ENCODE results near the gene ABCA1. TPM values are rescaled to one million over a fixed set of nuclear protein-coding genes. Genes with fewer than 3 reads are reported as not detected.

ABCA1 gene
- total RNA-seq, 4 donors from 2014 or later = 59.2 to 84.1 (median 80.5) TPM

DNA sequence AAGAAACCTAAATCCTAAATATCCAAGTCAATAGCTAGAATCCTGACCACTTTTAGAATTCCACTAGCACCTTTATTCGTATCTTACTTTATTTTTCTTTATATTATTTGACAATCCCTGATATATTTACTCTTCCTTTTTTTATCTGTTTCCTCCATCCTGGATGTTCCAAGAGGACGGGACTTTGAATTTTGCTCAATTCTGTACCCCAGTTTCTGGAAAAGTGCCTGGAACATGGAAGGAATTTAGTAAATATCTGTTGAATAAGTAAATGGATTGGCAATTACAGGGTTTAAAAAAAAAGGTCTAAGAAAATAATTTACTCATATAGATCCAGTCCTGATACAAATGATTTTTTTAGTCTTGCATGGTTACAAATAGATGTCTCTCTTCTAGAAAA is 181.7 kb downstream of the ABCA1 start:
- H3K27ac ChIP-seq = no peak overlapping the region
- DNase-seq (ENCODE audit: low spot score in 2 of 2) = no peak
- H3K4me3 ChIP-seq = no peak overlapping the region
- no peaks in the 10 kb centered on the region for H3K27me3 ChIP-seq
- peaks cover 0 to 5% (median 0%) of the 10 kb centered on the region in 3 donors for H3K36me3 ChIP-seq
- WGBS, 2 donors = 79 to 83% methylated on average over 2 of the region's 2 CpGs
- peaks cover 0 to 22% (median 1%) of the 10 kb centered on the region in 4 donors for H3K4me1 ChIP-seq
- no peaks in the 10 kb centered on the region for H3K9me3 ChIP-seq
- TF ChIP-seq POLR2A (IDR thresholded peaks at IDR 0.05) (no peak), EP300 (IDR thresholded peaks at IDR 0.05) (no peak)
- TF ChIP-seq, protein P1, sequence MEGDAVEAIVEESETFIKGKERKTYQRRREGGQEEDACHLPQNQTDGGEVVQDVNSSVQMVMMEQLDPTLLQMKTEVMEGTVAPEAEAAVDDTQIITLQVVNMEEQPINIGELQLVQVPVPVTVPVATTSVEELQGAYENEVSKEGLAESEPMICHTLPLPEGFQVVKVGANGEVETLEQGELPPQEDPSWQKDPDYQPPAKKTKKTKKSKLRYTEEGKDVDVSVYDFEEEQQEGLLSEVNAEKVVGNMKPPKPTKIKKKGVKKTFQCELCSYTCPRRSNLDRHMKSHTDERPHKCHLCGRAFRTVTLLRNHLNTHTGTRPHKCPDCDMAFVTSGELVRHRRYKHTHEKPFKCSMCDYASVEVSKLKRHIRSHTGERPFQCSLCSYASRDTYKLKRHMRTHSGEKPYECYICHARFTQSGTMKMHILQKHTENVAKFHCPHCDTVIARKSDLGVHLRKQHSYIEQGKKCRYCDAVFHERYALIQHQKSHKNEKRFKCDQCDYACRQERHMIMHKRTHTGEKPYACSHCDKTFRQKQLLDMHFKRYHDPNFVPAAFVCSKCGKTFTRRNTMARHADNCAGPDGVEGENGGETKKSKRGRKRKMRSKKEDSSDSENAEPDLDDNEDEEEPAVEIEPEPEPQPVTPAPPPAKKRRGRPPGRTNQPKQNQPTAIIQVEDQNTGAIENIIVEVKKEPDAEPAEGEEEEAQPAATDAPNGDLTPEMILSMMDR (IDR thresholded peaks at IDR 0.05) = no peak

DNA sequence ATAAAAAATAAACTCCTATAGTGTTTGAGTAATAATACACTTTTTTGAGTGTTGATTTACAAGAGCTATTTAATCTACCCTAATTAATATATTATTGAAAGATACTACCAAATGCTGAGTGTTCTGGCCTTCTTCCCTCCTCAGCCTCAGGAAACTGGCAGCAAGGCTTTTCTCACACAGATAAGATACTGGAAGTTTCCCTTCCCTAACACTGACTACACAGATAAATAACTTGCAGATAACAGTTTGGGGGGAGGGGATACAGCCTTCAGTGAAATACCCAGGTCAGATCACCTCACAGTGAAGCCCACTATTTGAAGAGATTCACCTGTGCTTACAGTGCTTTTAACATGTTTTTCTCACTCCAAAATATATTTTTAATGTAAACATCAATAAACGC is 182.1 kb downstream of the ABCA1 start:
- Histone ChIP-seq H3K27me3 (no peaks in the 10 kb centered on the region), H3K4me1 (peaks cover 0 to 22% (median 1%) of the 10 kb centered on the region in 4 donors), H3K9me3 (no peaks in the 10 kb centered on the region), H3K4me3 (no peak overlapping the region), H3K36me3 (peaks cover 0 to under 1% (median 0%) of the 10 kb centered on the region in 3 donors), H3K27ac (no peak overlapping the region)
- no peak for DNase-seq (ENCODE audit: low spot score in 2 of 2)
- WGBS, 2 donors = 80 to 82% methylated on average over 1 of the region's 1 CpG
- TF ChIP-seq, protein P1 (IDR thresholded peaks at IDR 0.05) = no peak
- TF ChIP-seq POLR2A (IDR thresholded peaks at IDR 0.05) (no peak), EP300 (IDR thresholded peaks at IDR 0.05) (no peak)

DNA sequence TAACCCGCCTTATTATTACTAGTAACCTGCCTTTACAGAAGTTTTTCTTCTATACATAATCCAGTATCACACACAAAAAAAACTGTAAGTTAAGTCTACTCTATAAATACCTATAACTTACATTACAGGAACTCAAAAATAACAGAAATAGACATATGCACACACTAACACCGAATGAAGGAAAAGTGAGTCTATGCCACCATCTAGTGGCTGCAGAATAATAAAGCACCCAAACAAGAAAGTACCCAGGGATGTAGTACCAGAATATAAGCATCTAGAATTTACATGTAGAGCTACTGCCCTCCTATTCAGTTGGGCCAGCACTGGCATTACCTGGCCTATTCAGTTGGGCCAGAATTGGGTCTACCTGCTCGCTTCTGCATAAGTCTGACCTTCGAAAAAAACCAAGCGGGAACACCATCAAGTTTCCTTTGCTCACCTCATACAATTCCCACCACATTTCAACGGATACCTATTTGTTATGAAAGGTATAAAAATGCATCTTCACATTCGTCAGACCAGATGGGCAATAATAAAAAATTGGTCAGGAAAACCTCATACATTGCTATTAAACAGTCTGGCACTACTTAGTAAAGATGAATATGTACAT is 184.5 kb downstream of the ABCA1 start:
- Histone ChIP-seq H3K36me3 (no peaks in the 10 kb centered on the region), H3K27ac (no peak overlapping the region), H3K9me3 (no peaks in the 10 kb centered on the region), H3K4me3 (no peak overlapping the region), H3K27me3 (no peaks in the 10 kb centered on the region), H3K4me1 (peaks cover 0 to 9% (median 0%) of the 10 kb centered on the region in 4 donors)
- TF ChIP-seq, protein P1 (IDR thresholded peaks at IDR 0.05) = peak; percentile 58 to 74 (median 69)
- TF ChIP-seq POLR2A (IDR thresholded peaks at IDR 0.05) = no peak
- DNase-seq (ENCODE audit: low spot score in 2 of 2) = no peak
- WGBS, 2 donors = 31 to 32% methylated on average over 7 of the region's 7 CpGs

DNA sequence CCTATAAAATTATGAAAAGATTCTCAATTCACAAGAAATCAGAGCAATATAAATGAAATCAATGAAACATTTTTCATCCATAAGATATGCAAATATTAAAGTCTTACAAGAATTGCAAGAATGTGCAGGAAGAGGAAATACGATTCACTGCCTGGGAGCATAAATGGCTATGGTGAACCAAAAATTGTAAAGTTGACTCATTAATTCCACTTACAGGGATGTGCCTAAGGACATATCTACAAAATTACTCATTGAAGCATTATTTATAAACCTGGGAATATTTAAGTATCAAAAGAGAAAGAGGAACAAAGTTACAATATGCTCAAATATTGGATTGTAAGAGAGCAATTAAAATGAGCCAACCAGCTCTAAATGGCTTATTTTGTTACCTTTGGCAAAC is 187.3 kb downstream of the ABCA1 start:
- TF ChIP-seq, protein P1 (IDR thresholded peaks at IDR 0.05) = no peak
- TF ChIP-seq EP300 (IDR thresholded peaks at IDR 0.05) = no peak
- TF ChIP-seq POLR2A (IDR thresholded peaks at IDR 0.05) = no peak
- H3K4me1 ChIP-seq = no peaks in the 10 kb centered on the region
- no peak overlapping the region for H3K27ac ChIP-seq
- H3K27me3 ChIP-seq = no peaks in the 10 kb centered on the region
- no peak overlapping the region for H3K4me3 ChIP-seq
- H3K36me3 ChIP-seq = no peaks in the 10 kb centered on the region
- DNase-seq (ENCODE audit: low spot score in 2 of 2) = no peak
- no peaks in the 10 kb centered on the region for H3K9me3 ChIP-seq
- WGBS, 2 donors = 33 to 38% methylated on average over 1 of the region's 1 CpG

DNA sequence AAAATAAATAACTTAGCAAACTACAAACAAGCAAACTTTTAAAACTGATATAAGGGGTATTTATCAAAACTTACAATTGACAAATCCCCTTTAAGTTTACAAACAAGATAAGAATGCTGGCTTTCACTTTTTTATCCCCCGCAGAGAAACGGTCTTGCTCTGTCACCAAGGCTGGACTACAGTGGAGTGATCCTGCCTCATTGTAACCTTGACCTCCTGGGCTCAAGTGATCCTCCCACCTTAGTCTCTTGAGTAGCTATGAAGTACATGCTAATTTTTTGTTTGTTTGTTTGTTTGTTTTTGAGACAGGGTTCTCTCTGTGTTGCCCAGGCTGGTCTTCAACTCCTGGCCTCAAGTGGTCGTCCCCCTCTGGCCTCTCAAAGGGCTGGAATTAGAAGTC is 189.5 kb downstream of the ABCA1 start:
- Histone ChIP-seq H3K4me3 (no peak overlapping the region), H3K9me3 (no peaks in the 10 kb centered on the region), H3K27ac (no peak overlapping the region), H3K4me1 (no peaks in the 10 kb centered on the region), H3K27me3 (no peaks in the 10 kb centered on the region), H3K36me3 (no peaks in the 10 kb centered on the region)
- no peak for TF ChIP-seq POLR2A (IDR thresholded peaks at IDR 0.05)
- TF ChIP-seq, protein P1 (IDR thresholded peaks at IDR 0.05) = no peak
- no peak for TF ChIP-seq EP300 (IDR thresholded peaks at IDR 0.05)
- WGBS, 2 donors = 56 to 62% methylated on average over 3 of the region's 3 CpGs
- DNase-seq (ENCODE audit: low spot score in 2 of 2) = no peak

Other genes with a start within 250 kb of the ABCA1 start
- gene OR13D1, start 233.6 kb downstream of the ABCA1 start, total RNA-seq = not detected
- 10 to 100 TPM; 10.3 to 28.6 (median 16.6) TPM for gene NIPSNAP3A, start 180.5 kb downstream of the ABCA1 start, total RNA-seq
- gene NIPSNAP3B, start 164.0 kb downstream of the ABCA1 start, total RNA-seq = 10 to 100 TPM in 1 of 4 donors, 1 to 10 TPM in 3; 2.4 to 11.1 (median 2.9) TPM